ENCODE data around the gene RAB37. TPM values are rescaled to one million over a fixed set of nuclear protein-coding genes. Genes with fewer than 3 reads are reported as not detected.

Gene RAB37
- total and polyA plus RNA-seq, 10 donors = 16.6 to 37.6 (median 24.0) TPM

DNA sequence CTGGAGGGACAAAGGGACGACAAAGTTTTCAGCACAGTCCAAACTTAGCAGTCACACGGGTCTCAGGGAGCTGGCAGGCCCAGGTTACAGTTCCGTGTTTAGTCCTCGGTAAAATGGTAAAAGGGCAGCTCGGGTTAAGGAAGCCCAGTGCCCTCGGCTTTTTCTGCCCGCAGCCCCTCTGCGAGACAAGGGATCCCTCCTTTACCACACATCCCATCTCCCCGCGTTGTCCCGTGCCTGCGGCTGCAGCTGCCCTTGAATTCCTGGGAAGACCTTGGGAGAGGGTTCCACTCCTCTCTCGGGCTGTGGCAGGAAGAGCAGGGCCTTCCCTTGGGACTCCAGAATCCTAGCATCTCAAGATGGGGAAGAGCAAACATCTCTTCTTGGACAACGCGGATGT is 7.2 kb upstream of the RAB37 start:
- H3K27me3 ChIP-seq (replicated peaks in 1 of 7) = no peaks in the 10 kb centered on the region
- no peak for TF ChIP-seq POLR2AphosphoS5 (IDR thresholded peaks at IDR 0.05)
- TF ChIP-seq, protein P1, sequence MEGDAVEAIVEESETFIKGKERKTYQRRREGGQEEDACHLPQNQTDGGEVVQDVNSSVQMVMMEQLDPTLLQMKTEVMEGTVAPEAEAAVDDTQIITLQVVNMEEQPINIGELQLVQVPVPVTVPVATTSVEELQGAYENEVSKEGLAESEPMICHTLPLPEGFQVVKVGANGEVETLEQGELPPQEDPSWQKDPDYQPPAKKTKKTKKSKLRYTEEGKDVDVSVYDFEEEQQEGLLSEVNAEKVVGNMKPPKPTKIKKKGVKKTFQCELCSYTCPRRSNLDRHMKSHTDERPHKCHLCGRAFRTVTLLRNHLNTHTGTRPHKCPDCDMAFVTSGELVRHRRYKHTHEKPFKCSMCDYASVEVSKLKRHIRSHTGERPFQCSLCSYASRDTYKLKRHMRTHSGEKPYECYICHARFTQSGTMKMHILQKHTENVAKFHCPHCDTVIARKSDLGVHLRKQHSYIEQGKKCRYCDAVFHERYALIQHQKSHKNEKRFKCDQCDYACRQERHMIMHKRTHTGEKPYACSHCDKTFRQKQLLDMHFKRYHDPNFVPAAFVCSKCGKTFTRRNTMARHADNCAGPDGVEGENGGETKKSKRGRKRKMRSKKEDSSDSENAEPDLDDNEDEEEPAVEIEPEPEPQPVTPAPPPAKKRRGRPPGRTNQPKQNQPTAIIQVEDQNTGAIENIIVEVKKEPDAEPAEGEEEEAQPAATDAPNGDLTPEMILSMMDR (IDR thresholded peaks at IDR 0.05 in 8 of 11, conservative IDR thresholded peaks at IDR 0.05 in 3 of 11) = no peak
- no peak for TF ChIP-seq POLR2A (IDR thresholded peaks at IDR 0.05)
- intact Hi-C loops (cut with DNase I; ENCODE audit: low total_unique reads) = no loop called here
- DNase-seq = no peak
- WGBS, 5 donors = 79 to 84% (median 83%) methylated on average over 15 of the region's 15 CpGs
- no peaks in the 10 kb centered on the region for H3K9me3 ChIP-seq
- peaks cover 13 to 28% (median 20%) of the 10 kb centered on the region in 6 donors for H3K4me1 ChIP-seq
- H3K36me3 ChIP-seq = no peaks in the 10 kb centered on the region
- H3K27ac ChIP-seq = no peak overlapping the region
- H3K4me3 ChIP-seq = no peak overlapping the region

DNA sequence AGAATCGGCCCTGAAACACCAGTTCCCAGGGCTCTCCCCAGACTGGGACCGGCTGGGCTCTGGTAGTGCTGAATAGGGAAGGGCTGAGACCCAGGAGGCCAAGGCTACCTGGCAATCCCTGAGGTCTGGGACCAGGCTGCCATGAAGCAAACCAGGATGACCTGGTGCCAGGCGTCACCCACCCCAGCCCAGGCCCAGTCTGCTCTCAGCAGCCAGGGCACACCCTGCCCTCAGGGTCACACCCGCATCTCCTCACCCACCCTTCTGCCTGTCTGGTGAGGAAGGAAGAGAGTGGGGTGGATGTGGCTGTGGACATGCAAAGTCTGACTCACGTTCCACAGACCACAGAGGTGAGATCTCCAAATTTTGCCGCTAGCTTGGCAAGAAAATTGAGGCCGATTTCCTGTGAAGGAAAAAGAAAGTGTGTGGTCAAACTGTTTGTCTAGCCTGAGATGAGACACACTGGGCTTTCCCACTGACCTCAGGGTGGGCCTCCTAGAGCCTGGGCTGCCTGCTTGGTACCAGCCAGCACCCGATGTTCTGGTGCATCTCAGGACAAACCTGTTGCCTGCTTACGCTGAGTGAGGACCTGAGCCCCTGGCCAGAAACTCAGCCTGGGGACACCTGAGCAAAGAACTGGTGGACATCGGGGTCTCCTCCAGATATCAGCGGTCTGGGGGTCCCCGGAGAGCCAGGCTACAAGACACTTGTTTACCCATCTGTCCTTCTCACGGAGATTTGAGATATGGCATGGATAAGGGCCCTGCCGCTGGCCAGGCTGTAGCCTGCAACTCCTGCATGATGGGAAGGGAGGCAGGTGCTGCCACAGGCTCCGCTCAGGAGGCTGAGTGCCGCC is 6.3 kb upstream of the RAB37 start:
- H3K4me3 ChIP-seq = no peak overlapping the region
- H3K9me3 ChIP-seq = no peaks in the 10 kb centered on the region
- no peaks in the 10 kb centered on the region for H3K27me3 ChIP-seq (replicated peaks in 1 of 7)
- H3K4me1 ChIP-seq = peaks cover 13 to 35% (median 23%) of the 10 kb centered on the region in 6 donors
- no peak overlapping the region for H3K27ac ChIP-seq
- 55 to 66% (median 59%) methylated on average over 16 of the region's 16 CpGs for WGBS, 5 donors
- peak; percentile 85 for DNase-seq
- intact Hi-C loops (cut with DNase I; ENCODE audit: low total_unique reads) = no loop called here
- no peak for TF ChIP-seq POLR2A (IDR thresholded peaks at IDR 0.05)
- TF ChIP-seq, protein P1 (IDR thresholded peaks at IDR 0.05 in 8 of 11, conservative IDR thresholded peaks at IDR 0.05 in 3 of 11) = no peak
- TF ChIP-seq POLR2AphosphoS5 (IDR thresholded peaks at IDR 0.05) = peak; percentile 57 to 65 (median 62)
- H3K36me3 ChIP-seq = no peaks in the 10 kb centered on the region

DNA sequence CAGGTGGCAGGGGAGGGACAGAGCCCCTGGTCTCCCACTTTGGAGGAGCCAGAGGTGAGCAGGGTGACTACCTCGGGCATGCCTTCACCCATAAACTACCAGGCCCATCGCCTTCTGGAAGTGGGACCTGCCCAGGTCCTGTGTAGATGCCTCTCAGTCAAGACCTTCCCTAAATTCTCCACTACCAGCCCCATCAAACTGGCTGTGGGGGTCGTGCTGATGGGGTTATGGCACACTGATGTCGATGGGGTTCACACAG is 5.8 kb upstream of the RAB37 start:
- Histone ChIP-seq H3K27me3 (replicated peaks in 1 of 7) (peaks cover 0 to 2% (median 0%) of the 10 kb centered on the region in 7 donors), H3K4me3 (no peak overlapping the region), H3K27ac (no peak overlapping the region), H3K9me3 (no peaks in the 10 kb centered on the region), H3K36me3 (no peaks in the 10 kb centered on the region), H3K4me1 (peaks cover 13 to 41% (median 28%) of the 10 kb centered on the region in 6 donors)
- DNase-seq = peak; percentile 62
- intact Hi-C loops (cut with DNase I; ENCODE audit: low total_unique reads) = no loop called here
- no peak for TF ChIP-seq POLR2A (IDR thresholded peaks at IDR 0.05)
- TF ChIP-seq, protein P1 (IDR thresholded peaks at IDR 0.05 in 8 of 11, conservative IDR thresholded peaks at IDR 0.05 in 3 of 11) = no peak
- TF ChIP-seq POLR2AphosphoS5 (IDR thresholded peaks at IDR 0.05) = no peak
- WGBS, 5 donors = 70 to 89% (median 87%) methylated on average over 3 to 4 of the region's 4 CpGs

DNA sequence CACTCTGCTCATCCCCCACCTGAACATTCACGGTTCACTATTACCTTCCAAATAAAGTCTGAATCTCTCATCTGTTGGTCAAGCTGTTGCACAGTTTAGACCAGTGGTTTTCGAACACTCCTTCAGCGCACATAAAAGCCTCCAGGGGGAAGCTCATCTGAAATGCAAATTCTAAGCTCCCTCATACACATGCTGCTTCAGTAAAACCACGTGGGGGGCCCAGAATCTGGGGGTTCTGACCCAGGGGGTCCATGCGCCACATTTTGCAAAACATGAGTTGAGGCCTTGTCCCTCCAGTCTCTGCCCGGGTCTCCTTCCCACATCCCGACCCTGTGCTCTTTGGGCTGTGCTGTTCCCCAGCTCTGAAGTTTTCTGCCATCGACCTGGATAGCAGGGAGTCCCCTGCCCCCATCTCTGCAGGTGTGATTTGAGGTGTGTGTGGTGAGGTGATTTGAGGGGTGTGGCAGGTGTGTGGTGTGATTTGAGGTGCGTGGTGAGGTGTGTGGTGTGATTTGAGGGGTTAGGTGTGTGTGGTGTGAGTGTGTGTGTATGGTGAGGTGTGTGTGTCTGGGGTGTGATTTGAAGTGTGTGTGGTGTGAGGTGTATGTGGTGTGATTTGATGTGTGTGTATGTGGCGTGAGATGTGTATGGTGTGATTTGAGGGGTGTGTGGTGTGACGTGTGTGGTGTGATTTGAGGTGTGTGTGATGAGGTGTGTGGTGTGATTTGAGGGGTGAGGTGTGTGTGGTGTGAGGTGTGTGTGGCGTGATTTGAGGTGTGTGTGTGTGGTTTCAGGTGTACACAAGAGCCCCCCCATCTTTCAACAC is 4.8 kb upstream of the RAB37 start:
- Histone ChIP-seq H3K27me3 (replicated peaks in 1 of 7) (peaks cover 0 to 12% (median 0%) of the 10 kb centered on the region in 7 donors), H3K4me1 (peaks cover 13 to 51% (median 37%) of the 10 kb centered on the region in 6 donors), H3K4me3 (no peak overlapping the region), H3K27ac (no peak overlapping the region), H3K36me3 (no peaks in the 10 kb centered on the region), H3K9me3 (no peaks in the 10 kb centered on the region)
- WGBS, 5 donors = 68 to 82% (median 80%) methylated on average over 12 of the region's 12 CpGs
- DNase-seq = peak; percentile 66
- intact Hi-C loops (cut with DNase I; ENCODE audit: low total_unique reads) = no loop called here
- TF ChIP-seq, protein P1 (IDR thresholded peaks at IDR 0.05 in 8 of 11, conservative IDR thresholded peaks at IDR 0.05 in 3 of 11) = no peak
- TF ChIP-seq POLR2A (IDR thresholded peaks at IDR 0.05) (no peak), POLR2AphosphoS5 (IDR thresholded peaks at IDR 0.05) (no peak)

All from spleen (tissue), 11 donors.